HG03280 (cell line): ENCODE results near the gene GRM2.

Source experiments
- ATAC-seq: cut with Tn5 transposase; IDR thresholded peaks from one replicate; pipeline ENCODE4 v1.9.1; 2021; ENCODE audit warnings: mild to moderate bottlenecking, moderate library complexity; ENCODE audit not compliant: unreplicated experiment

The GRM2 gene

DNA sequence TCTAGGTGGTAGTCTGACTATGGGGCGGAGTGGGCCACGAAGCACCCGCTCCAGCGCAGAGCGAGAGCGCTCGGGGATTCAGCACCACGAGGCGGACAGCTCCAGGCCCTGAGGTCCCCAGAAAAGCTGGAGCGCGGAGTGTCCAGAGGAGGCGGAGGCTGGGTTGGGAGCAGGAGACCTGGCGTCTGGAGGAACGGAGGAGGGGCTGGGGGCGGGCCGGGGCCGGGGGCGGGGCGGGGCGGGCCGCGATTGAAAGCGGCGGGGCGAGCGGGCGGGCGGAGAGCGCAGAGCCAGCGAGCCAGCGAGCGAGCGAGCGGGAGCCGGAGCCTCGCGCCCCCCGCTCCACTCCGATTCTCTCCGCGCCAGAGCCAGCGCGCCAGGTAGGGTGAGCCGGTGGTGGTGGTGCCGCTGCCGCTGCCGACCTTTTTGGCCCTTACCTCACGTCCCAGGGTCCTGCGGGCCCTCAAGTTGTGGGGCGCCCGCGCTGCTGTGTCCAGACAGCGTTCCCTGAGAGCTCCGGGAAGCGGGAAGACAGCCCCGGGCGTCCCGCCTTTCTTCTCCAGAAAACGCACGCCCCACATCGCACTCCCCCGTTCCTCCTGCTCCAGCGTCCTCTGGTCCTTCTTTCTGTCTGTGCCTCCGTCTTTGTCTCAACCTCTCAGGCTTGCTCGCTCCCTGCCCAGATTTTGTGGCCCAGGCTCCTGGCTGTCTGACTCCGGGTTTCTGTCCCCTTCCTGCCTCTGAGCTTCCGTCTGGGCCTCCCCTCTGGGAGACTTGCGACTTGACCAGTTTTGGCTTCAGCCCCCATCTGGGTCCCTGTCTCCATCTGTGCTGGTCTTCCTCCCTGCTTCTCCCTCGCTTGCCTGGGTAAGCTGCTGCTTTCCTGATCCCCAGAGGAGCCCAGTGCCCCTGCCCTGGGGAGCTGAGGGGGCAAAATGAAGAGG, at the start of gene GRM2:
Gene GRM2 (plus strand): TSS at position 281 of the 944 bp plus-strand sequence. CDS start 1,916 bp downstream, outside the sequence.
- ATAC-seq, result no peak

DNA sequence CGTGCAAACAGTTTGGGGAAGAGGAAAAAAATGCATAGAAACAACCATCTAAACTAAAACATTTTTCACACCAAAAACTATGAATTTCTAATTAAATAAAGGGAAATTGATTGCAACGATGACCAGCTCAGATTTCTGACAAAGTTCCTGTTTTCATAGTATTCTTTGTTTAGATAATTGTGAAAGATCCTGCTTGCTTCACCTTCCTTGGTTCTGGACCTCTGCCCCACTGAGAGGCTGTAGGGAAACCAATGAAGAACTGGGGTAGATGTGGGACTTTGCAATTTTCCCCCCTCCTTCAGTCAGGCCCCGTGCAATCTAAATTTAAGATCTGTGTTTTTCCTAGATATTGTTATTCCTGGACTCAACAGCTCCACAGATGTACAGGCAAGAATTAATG, 49.6 kb upstream of the GRM2 start:
- ATAC-seq, result no peak

DNA sequence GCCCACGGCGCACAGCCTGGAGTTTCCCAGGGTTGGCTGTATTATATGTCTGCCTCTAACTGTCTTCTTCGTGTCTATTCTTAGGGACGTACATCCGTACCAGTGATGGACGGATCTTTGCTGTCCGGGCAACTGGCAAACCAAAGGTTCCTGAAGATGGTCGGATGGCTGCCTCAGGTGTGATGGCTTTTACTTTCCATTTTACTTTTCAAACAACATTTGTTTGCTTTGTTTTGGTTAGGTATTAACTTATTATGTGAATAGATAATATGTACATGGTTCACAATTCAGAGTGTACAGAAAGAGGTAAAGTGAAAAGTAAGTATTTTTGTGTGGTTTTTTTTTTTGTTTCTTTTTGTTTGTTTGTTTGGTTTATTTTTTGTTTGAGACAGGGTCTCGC, 46.9 kb upstream of the GRM2 start:
- no peak for ATAC-seq

DNA sequence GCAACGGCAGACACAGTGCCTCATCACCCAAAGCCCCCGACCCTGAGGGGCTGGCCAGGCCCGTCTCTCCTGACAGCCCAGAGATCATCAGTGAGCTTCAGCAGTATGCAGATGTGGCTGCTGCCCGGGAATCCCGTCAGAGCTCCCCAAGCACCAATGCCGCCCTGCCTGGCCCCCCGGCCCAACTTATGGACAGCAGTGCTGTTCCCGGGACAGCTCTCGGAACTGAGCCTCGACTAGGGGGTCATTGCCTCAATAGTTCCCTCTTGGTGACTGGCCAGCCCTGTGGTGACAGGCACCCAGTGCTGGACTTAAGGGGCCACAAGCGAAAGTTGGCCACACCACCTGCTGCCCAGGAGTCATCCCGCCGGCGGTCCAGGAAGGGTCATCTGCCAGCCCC, 44.4 kb upstream of the GRM2 start:
- ATAC-seq, result no peak

DNA sequence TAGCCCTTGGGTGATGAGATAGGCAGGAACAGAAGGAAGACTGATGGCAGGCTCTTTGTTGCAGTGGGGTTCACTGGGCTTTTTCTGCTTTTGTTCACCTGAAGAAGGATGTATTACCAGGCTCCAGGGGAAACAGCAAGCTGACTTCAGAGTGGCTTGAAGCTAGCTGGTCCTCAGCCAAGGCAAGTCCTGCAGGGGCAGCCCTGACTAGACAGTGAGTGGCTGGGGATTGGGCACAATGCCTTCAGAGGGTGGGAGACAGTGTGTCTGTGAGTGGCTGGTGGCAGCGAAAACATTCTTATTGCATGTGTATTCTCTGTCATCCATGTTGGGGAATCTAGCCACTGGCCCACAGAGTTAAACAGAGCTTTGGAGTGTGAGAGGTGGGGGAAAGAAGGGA, 38.1 kb upstream of the GRM2 start:
- no peak for ATAC-seq

DNA sequence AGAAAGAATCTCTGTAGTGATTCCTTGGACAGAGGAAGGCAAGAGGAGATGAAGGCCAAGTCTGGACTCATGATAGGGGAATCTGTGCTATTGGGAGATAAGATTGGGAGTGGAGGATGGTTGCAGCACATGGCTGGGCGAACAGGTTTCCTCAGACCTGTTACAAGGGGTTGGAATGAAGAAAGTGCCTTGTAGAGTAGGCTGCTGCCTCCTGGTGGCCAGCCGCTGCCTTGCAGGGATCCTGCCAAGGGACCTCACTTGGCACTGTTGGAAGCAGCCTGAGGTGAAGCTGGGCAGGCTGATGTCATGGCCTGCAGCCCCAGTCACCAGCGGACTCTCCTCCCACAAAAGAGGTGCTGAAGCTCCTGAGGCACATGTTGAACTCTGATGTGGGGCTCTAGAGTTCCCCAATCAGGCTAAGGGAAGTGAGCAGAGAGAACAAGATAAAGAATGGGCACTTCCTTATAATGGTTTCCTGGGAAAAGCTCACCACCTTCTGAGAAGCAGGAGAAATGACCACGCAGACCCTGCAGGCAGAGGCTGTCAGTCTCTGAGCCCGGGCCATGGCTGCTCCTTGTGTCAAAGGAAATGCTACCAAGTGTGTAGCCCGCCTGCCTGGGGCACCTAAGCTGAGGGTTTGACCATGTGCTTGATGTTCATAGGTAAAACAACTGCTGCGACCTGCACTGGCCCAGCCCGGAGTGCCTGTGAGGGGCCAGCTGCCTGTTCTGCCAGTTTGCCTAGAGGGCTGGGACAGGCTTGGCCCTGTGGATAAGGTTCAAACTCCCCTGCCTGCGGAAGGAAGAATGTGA, 37.4 kb upstream of the GRM2 start:
- no peak for ATAC-seq

DNA sequence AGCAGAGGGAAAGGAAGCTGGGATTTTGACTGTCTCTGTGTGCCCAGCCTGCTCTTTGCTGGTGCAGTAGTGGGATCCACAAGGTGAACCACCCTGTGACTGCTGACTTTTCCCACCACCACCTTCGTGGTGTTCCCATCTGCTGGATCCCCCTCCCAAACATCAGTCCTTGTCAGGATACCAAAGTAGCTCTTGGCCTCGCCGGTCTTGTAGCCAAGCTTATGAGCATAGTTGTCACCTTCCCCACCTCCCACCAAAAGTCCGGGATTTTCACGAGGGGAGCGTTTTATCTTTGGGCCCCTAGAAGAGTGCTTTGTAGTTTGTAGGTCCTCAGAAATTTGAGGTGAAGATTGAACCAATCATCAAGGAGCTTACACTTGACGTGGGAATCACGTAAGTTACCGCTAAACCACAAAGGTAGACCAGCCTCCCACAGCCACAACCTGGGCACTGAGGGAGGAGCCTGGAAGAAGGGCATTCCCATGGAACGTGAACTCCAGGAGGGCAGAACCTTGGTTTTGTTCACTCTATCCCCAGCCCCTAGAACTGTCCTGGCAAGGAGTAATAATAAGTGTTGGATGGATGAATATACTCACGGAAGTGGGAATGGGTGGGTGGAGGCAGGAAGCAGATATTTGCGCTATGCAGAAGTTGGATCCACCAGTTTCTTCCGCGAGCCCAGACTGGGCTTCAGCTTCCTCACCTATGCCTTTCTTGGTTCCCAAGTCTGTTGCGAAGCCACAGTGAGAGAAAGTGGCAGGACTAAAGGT, 36.6 kb upstream of the GRM2 start:
- no peak for ATAC-seq

DNA sequence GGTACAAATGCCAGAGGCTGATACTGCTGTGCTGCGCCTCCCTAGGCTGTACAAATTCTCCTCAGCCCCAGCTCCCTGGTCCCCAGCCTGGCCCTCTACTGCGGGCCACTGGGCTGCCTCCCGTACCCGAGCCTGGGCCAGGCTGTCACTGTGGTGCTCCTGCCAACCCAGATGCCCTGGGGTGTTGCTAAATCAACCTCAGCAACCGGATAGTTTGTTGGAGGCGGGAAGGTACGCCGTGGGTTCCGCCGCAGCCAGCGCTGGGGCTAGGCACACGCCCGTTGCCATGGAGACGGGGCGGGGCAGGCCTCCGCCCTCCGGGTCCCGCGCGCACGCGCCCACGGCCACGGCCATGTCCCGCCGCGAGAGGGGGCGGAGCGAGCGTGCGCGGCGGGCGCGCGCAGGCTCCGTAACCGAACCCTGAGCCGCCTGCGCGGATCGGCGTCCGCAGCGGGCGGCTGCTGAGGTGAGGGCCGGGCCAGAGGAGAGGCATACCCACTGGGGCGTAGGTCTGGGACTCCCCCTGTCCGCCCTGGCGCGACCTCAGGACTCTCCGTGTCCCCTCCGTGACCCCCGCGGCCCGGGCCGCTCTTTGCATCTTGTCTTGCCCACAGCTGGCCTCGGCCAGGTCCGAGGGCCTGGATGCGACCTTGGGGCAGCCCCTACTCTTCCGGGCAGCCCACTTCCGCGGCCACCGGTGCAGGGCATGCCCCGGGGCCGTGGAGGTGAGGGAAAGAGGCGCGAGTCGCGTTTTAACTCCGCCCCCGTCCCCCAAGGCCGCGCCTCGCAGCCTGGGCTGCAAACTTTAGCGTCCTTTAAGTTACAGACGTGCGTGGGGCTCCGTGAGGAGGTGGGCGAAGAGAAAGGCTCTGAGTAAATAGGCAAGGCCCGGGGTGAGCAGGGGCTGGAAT, 35.8 kb upstream of the GRM2 start, which contains the start of gene TEX264:
Gene TEX264 (plus strand): TSS at position 430 of the 911 bp plus-strand sequence. CDS start 3,053 bp downstream, outside the sequence.
- peak; percentile 80 for ATAC-seq

DNA sequence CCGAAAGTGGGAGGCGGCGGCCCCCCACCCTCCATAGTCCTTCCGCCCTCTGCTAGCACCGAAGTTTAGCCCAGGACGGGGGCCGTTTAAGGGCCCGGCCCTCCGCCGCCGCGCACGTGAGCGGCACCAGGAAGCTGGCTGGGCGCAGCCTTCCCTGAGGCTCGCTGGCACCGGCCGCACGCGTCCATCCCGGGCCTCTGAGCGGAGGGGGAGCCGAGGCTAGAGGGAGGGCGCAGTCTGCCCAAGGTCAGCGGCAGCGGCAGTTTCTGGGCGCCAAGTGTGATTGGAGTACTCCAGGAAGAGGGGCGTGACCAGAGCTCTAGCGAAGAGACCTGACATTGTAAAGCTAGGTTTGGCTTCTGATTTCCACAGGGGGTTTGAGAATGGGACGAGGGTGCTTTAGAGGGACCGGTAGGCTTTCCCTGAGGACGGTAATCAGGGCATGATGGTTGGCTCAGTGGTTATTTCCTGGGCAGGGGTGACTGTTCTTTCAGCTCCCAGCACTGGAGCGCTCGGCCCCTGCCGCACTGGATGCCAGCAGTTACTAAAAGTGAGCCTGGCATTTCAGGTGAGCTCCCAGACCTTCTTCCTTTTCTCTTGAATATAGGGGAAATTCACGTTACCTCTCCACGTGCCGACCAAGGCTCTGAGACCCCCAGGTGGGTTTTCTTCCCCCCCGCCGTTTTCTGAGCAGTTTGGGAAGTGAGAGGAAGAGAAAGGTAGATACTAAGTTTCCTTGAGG, 35.0 kb upstream of the GRM2 start:
- ATAC-seq, result peak; percentile 31

DNA sequence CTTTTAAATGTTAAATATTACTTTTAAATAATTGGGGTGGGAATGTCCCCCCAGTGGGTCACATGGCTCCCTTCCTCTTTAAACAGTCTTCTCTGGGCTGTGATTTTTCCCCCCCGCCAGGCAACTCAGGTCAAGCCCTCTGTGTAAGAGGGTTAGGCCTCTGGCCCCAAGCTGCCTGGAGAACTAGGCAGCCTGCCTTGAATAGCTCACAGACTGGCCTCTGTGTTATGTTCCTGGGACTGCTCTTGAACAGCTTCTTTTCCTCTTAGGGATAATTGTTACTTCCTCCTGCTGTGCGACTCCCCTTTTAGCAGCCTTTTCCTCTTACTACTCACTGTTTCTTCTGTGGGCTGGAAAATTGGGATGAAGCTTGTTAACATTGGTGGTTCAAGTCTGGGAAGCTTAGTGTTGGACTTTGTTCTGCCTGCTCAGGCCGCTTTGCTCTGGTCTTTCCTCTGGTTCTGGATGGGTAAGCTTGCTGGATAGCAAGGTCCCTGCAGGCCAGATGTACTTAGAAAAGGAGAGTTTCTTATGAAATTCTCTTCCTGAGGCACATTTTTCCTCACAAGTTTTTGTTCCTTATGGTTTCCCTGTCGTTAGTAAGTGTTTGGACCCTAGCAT, 33.6 kb upstream of the GRM2 start:
- ATAC-seq, result no peak

DNA sequence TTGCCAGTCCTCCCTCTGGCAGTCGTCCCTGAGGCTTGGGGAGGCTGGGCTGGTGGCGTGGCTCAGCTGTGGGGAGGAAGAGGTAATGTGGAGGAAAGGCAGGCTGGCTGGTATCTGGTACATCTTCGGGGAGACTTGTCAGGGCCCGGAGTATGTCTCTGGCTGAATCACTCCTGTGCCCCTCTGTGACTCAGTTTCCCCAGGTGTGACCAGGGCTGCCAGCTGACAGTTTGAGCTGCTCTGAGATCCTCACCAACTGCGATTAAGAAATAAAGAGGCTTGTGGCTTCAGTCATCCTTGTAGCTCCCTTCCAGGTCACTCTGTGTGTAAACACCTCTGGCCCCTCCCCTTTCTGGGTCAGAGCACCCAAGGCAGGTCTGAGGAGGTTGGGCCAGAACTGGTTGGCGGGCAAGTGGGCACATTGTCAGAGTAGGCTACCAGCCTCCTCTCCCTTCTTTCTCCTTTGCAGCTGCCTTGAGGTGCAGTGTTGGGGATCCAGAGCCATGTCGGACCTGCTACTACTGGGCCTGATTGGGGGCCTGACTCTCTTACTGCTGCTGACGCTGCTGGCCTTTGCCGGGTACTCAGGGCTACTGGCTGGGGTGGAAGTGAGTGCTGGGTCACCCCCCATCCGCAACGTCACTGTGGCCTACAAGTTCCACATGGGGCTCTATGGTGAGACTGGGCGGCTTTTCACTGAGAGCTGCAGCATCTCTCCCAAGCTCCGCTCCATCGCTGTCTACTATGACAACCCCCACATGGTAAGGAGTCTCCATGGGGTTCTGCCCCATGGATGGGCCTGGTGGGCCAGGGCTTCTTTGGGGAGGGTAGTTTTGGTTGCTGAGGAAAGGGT, 32.8 kb upstream of the GRM2 start:
- ATAC-seq, result no peak

DNA sequence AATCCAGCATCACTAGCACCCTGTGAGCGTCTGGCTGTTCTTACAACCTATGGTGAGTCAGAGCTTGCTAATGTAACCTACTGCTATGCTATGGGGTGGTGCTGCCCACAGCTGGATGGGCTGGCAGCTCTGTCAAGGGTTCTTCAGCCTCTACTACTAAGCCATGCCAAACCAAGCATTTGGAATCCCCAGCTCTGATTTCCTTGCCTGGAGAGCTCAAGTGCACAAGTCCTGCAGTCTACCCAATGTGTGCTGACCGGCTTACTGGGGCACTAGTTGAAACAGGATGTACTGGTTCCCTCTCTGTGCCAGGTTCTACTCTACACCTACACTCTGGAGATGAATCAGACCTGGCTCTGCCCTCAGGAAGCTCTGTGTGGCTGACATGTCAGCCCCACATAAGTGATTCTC, 31.7 kb upstream of the GRM2 start:
- ATAC-seq, result no peak

DNA sequence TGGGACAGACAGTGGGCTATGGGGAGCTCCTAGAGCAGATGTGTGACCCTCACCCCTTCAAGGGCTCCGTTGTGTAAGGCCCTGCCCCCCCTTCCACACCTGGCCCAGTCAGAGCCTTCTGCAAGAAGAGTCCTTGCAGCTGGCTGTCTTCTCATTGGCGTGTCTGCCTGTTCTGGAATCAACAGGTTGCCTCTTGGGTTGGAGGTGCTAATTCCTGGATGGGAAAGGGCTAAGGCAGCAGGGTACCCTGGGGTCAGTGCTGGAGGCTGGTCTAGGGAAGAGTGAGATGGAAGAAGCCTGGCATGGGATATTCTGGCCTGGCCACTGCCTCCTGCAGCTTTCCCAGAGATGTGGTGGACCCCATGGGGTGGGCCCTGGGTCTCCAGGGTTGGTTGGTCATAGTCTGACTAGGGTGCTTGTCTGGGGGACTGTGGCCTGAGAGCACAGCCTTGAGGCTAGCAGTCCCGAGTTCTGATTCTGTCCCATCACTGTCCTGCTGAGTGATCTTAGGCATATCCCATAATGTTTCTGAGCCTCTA, 30.7 kb upstream of the GRM2 start:
- no peak for ATAC-seq

DNA sequence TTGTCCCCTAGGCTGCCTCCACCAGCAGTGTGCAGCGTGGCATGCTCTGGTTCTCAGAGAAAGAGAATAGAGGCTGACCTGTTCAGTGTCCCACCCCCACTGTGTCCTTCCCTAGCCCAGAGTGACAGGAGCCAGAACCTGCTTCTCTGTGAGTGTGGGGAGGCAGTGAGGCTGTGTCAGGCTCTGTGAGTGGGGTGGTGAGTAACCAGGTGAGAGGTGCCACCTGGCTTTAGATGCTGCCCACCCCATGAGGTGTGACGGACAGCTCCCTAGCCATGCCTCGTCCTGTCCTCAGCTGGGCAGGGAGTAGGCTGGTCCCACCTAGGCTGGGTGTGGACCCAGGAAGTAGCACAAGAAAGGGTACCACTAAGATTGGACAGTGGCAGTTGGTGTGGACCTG, 29.5 kb upstream of the GRM2 start:
- no peak for ATAC-seq

DNA sequence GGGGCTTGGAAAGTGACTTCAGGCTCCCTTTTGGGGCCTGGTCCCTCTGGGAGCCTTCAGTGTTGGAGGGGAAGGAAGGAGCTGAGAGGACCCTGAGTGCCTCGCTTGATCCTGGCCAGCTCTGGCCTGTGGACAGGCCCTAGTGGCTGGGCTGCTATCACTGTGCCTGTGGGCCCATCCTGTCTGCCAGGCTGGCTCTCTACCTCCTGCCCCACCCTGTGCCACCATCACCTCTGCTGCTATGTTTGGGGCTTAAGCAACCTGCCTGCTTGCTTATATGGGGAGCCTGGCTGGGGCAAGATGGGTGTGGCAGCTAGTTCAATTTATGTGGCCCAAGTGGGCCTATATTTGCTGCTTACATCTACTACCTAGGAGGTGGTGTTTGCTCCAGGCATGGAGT, 28.7 kb upstream of the GRM2 start:
- no peak for ATAC-seq

DNA sequence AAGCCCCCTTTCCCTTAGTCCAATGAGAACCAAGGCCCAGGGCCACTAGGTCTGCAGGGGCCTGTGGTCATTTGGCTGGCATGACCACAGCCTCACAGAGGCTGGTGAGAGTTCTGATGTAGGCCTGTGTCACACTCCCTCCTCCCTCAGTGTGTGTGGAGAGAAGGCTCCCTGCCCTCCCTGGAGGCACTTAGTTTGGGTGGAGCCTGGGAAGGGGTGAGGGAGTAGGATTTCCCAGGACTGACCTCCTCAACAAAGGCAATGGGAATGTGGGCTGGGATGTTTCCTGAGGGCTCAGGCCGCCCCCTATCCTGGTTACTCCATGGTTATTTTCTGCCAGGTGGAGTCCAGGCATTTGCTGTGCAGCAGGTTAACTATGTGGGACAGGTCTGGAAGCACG, 28.2 kb upstream of the GRM2 start:
- ATAC-seq, result no peak

DNA sequence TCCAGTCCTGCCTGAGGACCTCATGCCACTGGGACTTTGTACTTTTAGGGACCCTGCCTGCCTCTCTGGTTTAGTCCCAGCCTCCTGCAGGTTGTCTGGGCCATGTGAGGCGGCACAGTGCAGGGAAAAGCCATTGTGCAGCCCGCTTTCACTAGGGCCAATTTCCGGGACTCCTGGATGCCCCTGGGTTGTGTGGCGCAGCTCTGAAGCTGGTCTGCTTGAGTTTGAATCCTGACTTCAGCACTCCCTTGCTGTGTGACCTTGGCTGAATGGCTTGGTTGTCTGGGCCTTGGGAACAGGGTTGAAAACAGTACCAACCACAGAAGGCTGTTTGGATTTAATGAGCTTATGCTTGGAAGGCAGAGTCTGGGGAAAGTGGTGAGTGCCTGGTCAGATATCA, 27.6 kb upstream of the GRM2 start:
- no peak for ATAC-seq

DNA sequence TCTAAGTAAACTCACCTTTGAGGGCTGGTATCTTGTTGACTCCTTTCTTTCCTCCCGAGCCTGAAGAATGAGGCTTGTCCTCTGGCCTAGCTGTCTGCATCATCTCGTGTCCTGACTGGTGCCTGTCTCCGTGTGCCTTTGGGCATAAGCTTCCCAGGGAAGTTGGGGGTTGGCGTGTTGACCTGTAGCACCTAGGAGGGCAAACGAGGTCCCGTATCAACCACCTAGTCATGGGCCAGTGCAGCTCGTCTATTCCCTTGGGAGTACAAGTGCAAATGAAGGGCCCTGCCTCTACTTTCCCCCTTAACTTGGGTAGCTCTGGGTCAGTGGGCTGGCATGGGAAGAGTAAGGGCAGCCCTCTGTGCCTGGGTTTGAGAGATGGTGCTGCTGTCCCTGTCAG, 27.1 kb upstream of the GRM2 start:
- ATAC-seq, result no peak
